Neural crest cell (in vitro differentiated cells): ENCODE data around the gene AOC3. TPM values are rescaled to one million over a fixed set of nuclear protein-coding genes. Genes with fewer than 3 reads are reported as not detected.

Experiments
- DNase-seq: peaks from one replicate; pipeline ENCODE4 v3.0.0; 2021; ENCODE audit warnings: low read depth, mixed read lengths, low spot score
- H3K27ac Mint-ChIP-seq: one replicate; pipeline ENCODE4 v1.8.0; 2021; ENCODE audit warnings: mild to moderate bottlenecking, mixed read lengths; ENCODE audit not compliant: unreplicated experiment
- H3K27me3 Mint-ChIP-seq: 2 replicates; pipeline ENCODE4 v1.8.0; 2021; ENCODE audit warnings: low read depth, mild to moderate bottlenecking, mixed read lengths
- H3K36me3 Mint-ChIP-seq: 2 replicates; pipeline ENCODE4 v1.8.0; 2021; ENCODE audit warnings: low read depth, mild to moderate bottlenecking, mixed read lengths
- H3K4me1 Mint-ChIP-seq: 2 replicates; pipeline ENCODE4 v1.8.0; 2021; ENCODE audit warnings: mixed read lengths
- H3K4me3 Mint-ChIP-seq: one replicate; pipeline ENCODE4 v1.8.0; 2021; ENCODE audit warnings: mild to moderate bottlenecking, mixed read lengths
- H3K9me3 Mint-ChIP-seq: 2 replicates; pipeline ENCODE4 v1.8.0; 2021; ENCODE audit warnings: mixed read lengths
- microRNA-seq: library from miRNA; unstranded; fragments of <30 nt; microRNA quantifications from one replicate; pipeline ENCODE4, GENCODE V29; 2020
- total RNA-seq: library from RNA; stranded (reverse); gene quantifications from 2 replicates; pipeline ENCODE4 v1.2.1, GENCODE V29; 2021
- TF ChIP-seq, protein P1 (sequence below): fragments of 200-600 bp; sonication (generic); conservative IDR thresholded peaks from 2 replicates; pipeline ENCODE4 v1.5.0; 2021; ENCODE audit warnings: antibody characterized with exemption, mild to moderate bottlenecking

AOC3 gene
- total RNA-seq, 1 donor from 2014 or later, result 1.1 TPM

DNA sequence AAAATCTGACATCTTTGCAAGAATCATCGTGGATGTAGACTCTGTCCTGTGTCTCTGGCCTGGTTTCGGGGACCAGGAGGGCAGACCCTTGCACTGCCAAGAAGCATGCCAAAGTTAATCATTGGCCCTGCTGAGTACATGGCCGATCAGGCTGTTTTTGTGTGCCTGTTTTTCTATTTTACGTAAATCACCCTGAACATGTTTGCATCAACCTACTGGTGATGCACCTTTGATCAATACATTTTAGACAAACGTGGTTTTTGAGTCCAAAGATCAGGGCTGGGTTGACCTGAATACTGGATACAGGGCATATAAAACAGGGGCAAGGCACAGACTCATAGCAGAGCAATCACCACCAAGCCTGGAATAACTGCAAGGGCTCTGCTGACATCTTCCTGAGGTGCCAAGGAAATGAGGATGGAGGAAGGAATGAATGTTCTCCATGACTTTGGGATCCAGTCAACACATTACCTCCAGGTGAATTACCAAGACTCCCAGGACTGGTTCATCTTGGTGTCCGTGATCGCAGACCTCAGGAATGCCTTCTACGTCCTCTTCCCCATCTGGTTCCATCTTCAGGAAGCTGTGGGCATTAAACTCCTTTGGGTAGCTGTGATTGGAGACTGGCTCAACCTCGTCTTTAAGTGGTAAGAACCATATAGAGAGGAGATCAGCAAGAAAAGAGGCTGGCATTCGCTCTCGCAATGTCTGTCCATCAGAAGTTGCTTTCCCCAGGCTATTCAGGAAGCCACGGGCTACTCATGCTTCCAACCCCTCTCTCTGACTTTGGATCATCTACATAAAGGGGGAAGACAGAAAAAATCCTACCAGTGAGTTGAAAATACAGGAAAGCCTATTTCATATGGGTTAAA lies 49.7 kb downstream of the AOC3 start, which contains the start of gene G6PC1:
Gene G6PC1 (plus strand): TSS at position 340 of the 872 bp plus-strand sequence. CDS start 78 bp downstream, at position 418.
- DNase-seq, result no peak
- H3K4me3 Mint-ChIP-seq, result no peak within 1 kb of the TSS
- H3K4me1 Mint-ChIP-seq, result no peaks in the 10 kb centered on the region
- H3K27ac Mint-ChIP-seq, result no peak within 1 kb of the TSS
- H3K27me3 Mint-ChIP-seq, result peaks cover 24% of the 10 kb centered on the region
- TF ChIP-seq, protein P1, sequence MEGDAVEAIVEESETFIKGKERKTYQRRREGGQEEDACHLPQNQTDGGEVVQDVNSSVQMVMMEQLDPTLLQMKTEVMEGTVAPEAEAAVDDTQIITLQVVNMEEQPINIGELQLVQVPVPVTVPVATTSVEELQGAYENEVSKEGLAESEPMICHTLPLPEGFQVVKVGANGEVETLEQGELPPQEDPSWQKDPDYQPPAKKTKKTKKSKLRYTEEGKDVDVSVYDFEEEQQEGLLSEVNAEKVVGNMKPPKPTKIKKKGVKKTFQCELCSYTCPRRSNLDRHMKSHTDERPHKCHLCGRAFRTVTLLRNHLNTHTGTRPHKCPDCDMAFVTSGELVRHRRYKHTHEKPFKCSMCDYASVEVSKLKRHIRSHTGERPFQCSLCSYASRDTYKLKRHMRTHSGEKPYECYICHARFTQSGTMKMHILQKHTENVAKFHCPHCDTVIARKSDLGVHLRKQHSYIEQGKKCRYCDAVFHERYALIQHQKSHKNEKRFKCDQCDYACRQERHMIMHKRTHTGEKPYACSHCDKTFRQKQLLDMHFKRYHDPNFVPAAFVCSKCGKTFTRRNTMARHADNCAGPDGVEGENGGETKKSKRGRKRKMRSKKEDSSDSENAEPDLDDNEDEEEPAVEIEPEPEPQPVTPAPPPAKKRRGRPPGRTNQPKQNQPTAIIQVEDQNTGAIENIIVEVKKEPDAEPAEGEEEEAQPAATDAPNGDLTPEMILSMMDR, result no peak
- H3K36me3 Mint-ChIP-seq, result no peaks in the 10 kb centered on the region
- no peaks in the 10 kb centered on the region for H3K9me3 Mint-ChIP-seq

DNA sequence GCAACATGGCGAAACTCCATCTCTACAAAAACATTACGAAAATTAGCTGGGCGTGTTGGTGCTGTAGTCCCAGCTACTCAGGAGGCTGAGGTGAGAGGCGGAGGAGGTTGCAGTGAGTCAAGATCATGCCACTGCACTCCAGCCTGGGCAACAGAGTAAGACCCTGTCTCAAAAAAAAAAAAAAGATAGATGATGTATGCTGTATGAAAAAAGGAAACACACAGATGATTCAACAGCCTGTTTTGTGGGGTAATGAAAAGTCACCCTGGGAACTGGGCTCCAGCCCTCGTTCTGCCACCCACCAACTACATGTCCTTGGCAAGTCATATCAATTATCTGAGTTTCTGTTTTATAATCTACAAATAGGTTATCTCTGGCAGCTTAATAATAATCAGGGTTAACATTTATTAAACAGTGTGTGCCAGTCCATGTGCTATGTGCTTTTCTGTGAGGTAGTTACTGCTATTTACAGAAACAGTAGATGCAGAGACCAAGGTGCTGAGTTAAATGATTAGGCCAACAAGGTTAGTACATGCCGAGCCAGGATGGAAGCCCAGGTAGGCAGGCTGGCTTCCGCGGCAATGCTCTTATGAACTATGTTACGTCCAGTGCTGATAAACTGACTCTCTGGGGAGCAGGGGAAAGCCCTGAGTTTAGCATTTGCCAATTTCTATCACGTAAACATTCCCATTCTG lies 50.7 kb downstream of the AOC3 start:
- Mint-ChIP-seq H3K9me3 (no peaks in the 10 kb centered on the region), H3K27me3 (peaks cover 29% of the 10 kb centered on the region), H3K4me1 (no peaks in the 10 kb centered on the region), H3K36me3 (no peaks in the 10 kb centered on the region), H3K27ac (no peak overlapping the region), H3K4me3 (no peak overlapping the region)
- TF ChIP-seq, protein P1, result no peak
- no peak for DNase-seq

DNA sequence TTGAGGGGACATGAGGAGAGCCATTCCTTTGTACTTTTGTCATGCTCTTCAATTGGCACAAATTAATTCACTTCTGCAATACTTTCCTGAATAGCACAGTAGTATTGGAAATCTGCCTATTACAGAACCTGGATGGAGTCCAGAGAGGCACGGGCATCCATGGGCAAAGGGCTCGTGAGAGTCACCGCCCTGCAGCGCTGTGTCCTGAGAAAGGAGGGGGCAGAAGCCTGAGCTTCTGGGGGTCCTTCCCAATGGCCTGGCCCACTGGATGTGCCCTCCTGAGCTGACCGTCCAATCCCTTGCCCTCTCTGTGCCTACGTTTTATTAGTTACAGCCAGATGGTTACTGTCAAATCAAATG lies 53.1 kb downstream of the AOC3 start:
- no peak overlapping the region for H3K27ac Mint-ChIP-seq
- H3K9me3 Mint-ChIP-seq, result no peaks in the 10 kb centered on the region
- H3K4me3 Mint-ChIP-seq, result no peak overlapping the region
- DNase-seq, result no peak
- TF ChIP-seq, protein P1, result no peak
- peaks cover 34% of the 10 kb centered on the region for H3K27me3 Mint-ChIP-seq
- H3K4me1 Mint-ChIP-seq, result no peaks in the 10 kb centered on the region
- no peaks in the 10 kb centered on the region for H3K36me3 Mint-ChIP-seq

DNA sequence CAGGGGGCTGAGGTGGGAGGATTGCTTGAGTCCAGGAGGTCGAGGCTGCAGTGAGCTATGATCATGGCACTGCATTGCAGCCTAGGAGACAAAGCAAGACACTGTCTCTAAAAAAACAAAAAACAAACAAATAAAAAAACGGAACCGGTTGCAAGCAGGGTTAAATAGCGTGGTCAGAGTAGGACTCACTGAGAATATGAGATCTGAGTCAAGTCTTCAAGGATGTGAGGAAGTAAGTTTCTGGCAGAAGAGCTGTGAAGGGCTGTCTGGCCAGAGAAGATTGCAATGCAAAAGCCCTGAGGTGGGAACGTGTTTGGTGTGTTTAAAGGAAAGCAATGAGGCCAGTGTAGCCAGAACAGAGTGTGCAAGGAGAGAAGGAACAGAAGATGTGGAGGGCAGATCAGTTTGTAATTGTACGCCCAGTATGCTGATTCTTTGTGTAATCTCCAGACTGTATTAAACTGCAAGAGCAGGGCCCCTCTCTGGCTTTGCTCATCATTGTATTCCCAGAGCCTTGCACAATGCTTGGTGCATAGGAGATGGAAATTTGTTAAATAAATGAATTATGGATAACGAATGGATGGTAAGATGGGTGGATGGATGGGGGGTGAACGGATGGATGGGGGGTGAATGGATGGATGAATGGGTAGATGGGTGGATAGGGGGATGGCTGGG lies 55.9 kb downstream of the AOC3 start:
- no peaks in the 10 kb centered on the region for H3K9me3 Mint-ChIP-seq
- H3K27me3 Mint-ChIP-seq, result peaks cover 42% of the 10 kb centered on the region
- no peaks in the 10 kb centered on the region for H3K4me1 Mint-ChIP-seq
- no peak for DNase-seq
- H3K27ac Mint-ChIP-seq, result no peak overlapping the region
- no peak overlapping the region for H3K4me3 Mint-ChIP-seq
- TF ChIP-seq, protein P1, result no peak
- H3K36me3 Mint-ChIP-seq, result no peaks in the 10 kb centered on the region

Small RNAs within 50 kb of the gene (microRNA-seq; reads per million reads assigned to microRNA genes)
- 3.6 reads per million for gene MIR6781

Other genes starting within 250 kb of the AOC3 start
- gene RETREG3, start 241.8 kb upstream of the AOC3 start, total RNA-seq, result 44.2 and 48.7 TPM in 2 replicates
- 101 and 102 TPM in 2 replicates for gene TUBG1, start 241.5 kb upstream of the AOC3 start, total RNA-seq
- gene TUBG2, start 191.9 kb upstream of the AOC3 start, total RNA-seq, result 18.7 and 20.7 TPM in 2 replicates
- gene PLEKHH3, start 174.2 kb upstream of the AOC3 start, total RNA-seq, result 16.4 and 20.8 TPM in 2 replicates
- 0.68 TPM in 2 replicates for gene CCR10, start 169.4 kb upstream of the AOC3 start, total RNA-seq
- 17.0 and 19.4 TPM in 2 replicates for gene CNTNAP1, start 168.7 kb upstream of the AOC3 start, total RNA-seq
- gene EZH1, start 106.2 kb upstream of the AOC3 start, total RNA-seq, result 28.9 and 30.4 TPM in 2 replicates
- 6.5 and 7.9 TPM in 2 replicates for gene RAMP2, start 90.0 kb upstream of the AOC3 start, total RNA-seq
- 83.7 and 88.7 TPM in 2 replicates for gene VPS25, start 77.8 kb upstream of the AOC3 start, total RNA-seq
- gene WNK4, start 70.6 kb upstream of the AOC3 start, total RNA-seq, result 0.58 and 0.73 TPM in 2 replicates
- gene COA3, start 52.5 kb upstream of the AOC3 start, total RNA-seq, result 85.3 and 92.7 TPM in 2 replicates
- gene CNTD1, start 52.3 kb upstream of the AOC3 start, total RNA-seq, result not detected in 2 replicates
- 48.7 and 49.5 TPM in 2 replicates for gene BECN1, start 26.9 kb upstream of the AOC3 start, total RNA-seq
- gene PSME3, start 17.8 kb upstream of the AOC3 start, total RNA-seq, result 172 and 175 TPM in 2 replicates
- 3.0 and 3.2 TPM in 2 replicates for gene AOC2, start 6.6 kb upstream of the AOC3 start, total RNA-seq
- not detected in 2 replicates for gene G6PC1, start 49.6 kb downstream of the AOC3 start, total RNA-seq
- 61.6 and 65.6 TPM in 2 replicates for gene AARSD1, start 113.3 kb downstream of the AOC3 start, total RNA-seq
- 3.4 and 3.5 TPM in 2 replicates for gene PTGES3L, start 128.9 kb downstream of the AOC3 start, total RNA-seq
- gene RUNDC1, start 129.4 kb downstream of the AOC3 start, total RNA-seq, result 15.9 and 16.5 TPM in 2 replicates
- 1,045 and 1,183 TPM in 2 replicates for gene RPL27, start 147.2 kb downstream of the AOC3 start, total RNA-seq
- 0.91 and 1.3 TPM in 2 replicates for gene IFI35, start 155.6 kb downstream of the AOC3 start, total RNA-seq
- gene VAT1, start 171.2 kb downstream of the AOC3 start, total RNA-seq, result 112 and 115 TPM in 2 replicates
- gene RND2, start 174.0 kb downstream of the AOC3 start, total RNA-seq, result 15.3 and 17.8 TPM in 2 replicates